Stomach (tissue), 9 donors: ENCODE measurements around the gene FOXS1. TPM values are rescaled to one million over a fixed set of nuclear protein-coding genes. Genes with fewer than 3 reads are reported as not detected.

ENCODE experiments used
- DNase-seq, 2 donors: peaks; one replicate each; pipeline versions ENCODE4 v3.0.0 to v3.0.0-alpha.2; 2013 to 2019
- H3K27ac ChIP-seq, 5 donors: fragments of 200-600 bp in 4 of 5; sonication (generic) in 4 of 5; one replicate each; pipeline ENCODE4 v1.5.1; 2013 to 2019; ENCODE audit warnings: mild to moderate bottlenecking in 1 of 5, moderate library complexity in 1 of 5
- H3K27me3 ChIP-seq, 3 donors: fragments of 200-600 bp; sonication (generic); one replicate each; pipeline ENCODE4 v1.5.1; 2017 to 2019; ENCODE audit warnings: mixed run types in 1 of 3
- H3K36me3 ChIP-seq, 4 donors: fragments of 200-600 bp; sonication (generic); 1 replicate in 3 of 4; 2 replicates in 1 of 4; pipeline ENCODE4 v1.5.1; 2016 to 2019
- H3K4me1 ChIP-seq, 4 donors: fragments of 200-600 bp; sonication (generic); one replicate each; pipeline ENCODE4 v1.5.1; 2016 to 2019
- H3K4me3 ChIP-seq, 4 donors: fragments of 200-600 bp; sonication (generic) in 3 of 4; one replicate each; pipeline ENCODE4 v1.5.1; 2016 to 2019; ENCODE audit warnings: mild to moderate bottlenecking in 1 of 4
- H3K9me3 ChIP-seq, 4 donors: fragments of 200-600 bp; sonication (generic); one replicate each; pipeline ENCODE4 v1.5.1; 2016 to 2019
- EP300 ChIP-seq: sonication (generic); formaldehyde crosslinking; IDR thresholded peaks from one replicate; pipeline ENCODE4 v1.6.1; 2017; ENCODE audit warnings: antibody characterized with exemption
- POLR2A ChIP-seq, 4 donors: fragments of 450-650 bp; IDR thresholded peaks; one replicate each; pipeline ENCODE4 v1.6.1; 2016; ENCODE audit warnings: antibody characterized with exemption in 4 of 4, control low read depth in 2 of 4, mild to moderate bottlenecking in 1 of 4, moderate library complexity in 1 of 4
- POLR2AphosphoS5 ChIP-seq, 3 donors: sonication (generic); formaldehyde crosslinking; IDR thresholded peaks; one replicate each; pipeline ENCODE4 v1.6.1; 2016; ENCODE audit warnings: antibody characterized with exemption in 3 of 3
- WGBS, 5 donors: extraction: QIAGEN DNeasy Blood & Tissue Kit in 3 of 5; methylation state at CpG; one replicate each; pipeline versions ENCODE4 v1.1.5 to v1.1.7; 2013 to 2018; 5-methylcytosine and 5-hydroxymethylcytosine counted together
- intact Hi-C: fragments of 100-400 bp; cut with DNase I; formaldehyde crosslinking; loops from one replicate; pipeline ENCODE4 v1.15.1; 2023; ENCODE audit warnings: low total_unique reads
- polyA plus RNA-seq, 3 donors: library from polyadenylated mRNA; stranded (reverse); fragments of 200-250 nt; gene quantifications; one replicate each; pipeline ENCODE4 v1.2.3, GENCODE V29; 2013
- total RNA-seq, 5 donors: library from RNA; depleted of rRNA; stranded (reverse); fragments of >200 nt; gene quantifications; one replicate each; pipeline versions ENCODE4 v1.1.0 to v1.2.3, GENCODE V29; 2014 to 2016
- TF ChIP-seq, protein P1 (sequence below), 7 experiments: fragments of 450-650 bp in 4 of 7; fragments of 200-600 bp in 3 of 7; sonication (generic) in 3 of 7; IDR thresholded peaks; one replicate each; pipeline ENCODE4 v1.5.1; 2016 to 2019; ENCODE audit warnings: antibody characterized with exemption in 7 of 7, control low read depth in 2 of 7, mild to moderate bottlenecking in 1 of 7
- donor health status: healthy with polysubstance abuse.
- donor health status: Bipolar disorder and iron deficiency.
- donor health status: healthy.

FOXS1 gene
- total and polyA plus RNA-seq, 8 donors = 0.43 to 1.1 (median 0.44) TPM; not detected in 5

DNA sequence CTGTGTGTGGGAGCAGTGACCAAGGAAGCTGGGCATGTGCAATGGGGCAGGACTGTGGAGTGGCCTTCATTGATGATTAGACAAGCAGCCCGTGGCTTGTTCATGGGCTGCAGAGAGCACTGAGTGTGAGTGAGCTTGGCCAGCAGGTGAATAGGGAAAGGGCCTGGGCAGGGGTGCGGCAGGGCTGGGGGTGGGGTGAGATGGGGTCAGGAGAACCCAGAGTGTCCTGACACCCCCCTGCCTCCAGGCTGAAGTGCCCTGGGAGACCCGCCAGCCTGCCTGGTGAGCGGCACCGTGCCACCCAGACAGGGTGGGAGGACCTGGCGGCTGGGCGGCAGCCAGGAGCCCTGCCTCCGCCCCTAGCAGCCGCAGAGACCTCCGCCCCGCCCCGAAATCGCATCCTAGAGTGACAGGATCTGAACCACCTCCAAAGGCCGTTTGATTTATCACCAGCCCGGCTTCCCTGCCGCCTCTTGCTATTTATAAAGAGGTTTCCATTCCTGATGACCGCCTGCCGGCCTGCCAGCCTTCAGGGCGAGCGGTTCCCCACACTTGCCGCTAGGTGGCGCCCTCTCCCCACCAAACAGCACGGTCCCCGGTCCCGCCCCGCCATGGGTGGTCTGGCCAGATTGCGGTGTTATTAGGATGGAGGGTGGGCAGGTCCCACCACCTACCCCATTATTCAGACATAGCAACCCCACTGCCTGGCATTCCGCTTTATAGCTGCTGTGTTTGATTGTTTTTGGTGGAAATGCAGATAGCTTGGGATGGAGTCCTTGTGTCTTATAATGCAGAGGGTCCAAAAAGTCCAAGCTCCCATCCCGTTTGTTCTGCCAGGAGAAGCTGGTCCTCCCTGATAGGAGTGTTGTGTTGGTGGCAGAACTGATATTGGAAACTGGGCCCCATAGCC is 22.7 kb downstream of the FOXS1 start:
- Histone ChIP-seq H3K27me3 (peaks cover 0 to 4% (median 3%) of the 10 kb centered on the region in 3 donors), H3K36me3 (no peaks in the 10 kb centered on the region), H3K27ac (no peak overlapping the region), H3K4me3 (peak overlapping the region in 2 of 4 donors; percentile 7 to 23), H3K4me1 (peaks cover 0 to 11% (median 10%) of the 10 kb centered on the region in 4 donors), H3K9me3 (no peaks in the 10 kb centered on the region)
- DNase-seq = peak; percentile 76 to 91
- WGBS, 5 donors = 1 to 6% (median 3%) methylated on average over 23 to 29 of the region's 29 CpGs
- TF ChIP-seq, protein P1, sequence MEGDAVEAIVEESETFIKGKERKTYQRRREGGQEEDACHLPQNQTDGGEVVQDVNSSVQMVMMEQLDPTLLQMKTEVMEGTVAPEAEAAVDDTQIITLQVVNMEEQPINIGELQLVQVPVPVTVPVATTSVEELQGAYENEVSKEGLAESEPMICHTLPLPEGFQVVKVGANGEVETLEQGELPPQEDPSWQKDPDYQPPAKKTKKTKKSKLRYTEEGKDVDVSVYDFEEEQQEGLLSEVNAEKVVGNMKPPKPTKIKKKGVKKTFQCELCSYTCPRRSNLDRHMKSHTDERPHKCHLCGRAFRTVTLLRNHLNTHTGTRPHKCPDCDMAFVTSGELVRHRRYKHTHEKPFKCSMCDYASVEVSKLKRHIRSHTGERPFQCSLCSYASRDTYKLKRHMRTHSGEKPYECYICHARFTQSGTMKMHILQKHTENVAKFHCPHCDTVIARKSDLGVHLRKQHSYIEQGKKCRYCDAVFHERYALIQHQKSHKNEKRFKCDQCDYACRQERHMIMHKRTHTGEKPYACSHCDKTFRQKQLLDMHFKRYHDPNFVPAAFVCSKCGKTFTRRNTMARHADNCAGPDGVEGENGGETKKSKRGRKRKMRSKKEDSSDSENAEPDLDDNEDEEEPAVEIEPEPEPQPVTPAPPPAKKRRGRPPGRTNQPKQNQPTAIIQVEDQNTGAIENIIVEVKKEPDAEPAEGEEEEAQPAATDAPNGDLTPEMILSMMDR (IDR thresholded peaks at IDR 0.05) = peak in 6 of 7 experiments; percentile 32 to 100 (median 96)
- TF ChIP-seq POLR2A (IDR thresholded peaks at IDR 0.05) (no peak), POLR2AphosphoS5 (IDR thresholded peaks at IDR 0.05) (no peak)
- intact Hi-C loops = loop anchor here (10.0 kb wide), 2 partner anchors 202 to 262 kb away; no protein-coding TSS in a partner anchor

DNA sequence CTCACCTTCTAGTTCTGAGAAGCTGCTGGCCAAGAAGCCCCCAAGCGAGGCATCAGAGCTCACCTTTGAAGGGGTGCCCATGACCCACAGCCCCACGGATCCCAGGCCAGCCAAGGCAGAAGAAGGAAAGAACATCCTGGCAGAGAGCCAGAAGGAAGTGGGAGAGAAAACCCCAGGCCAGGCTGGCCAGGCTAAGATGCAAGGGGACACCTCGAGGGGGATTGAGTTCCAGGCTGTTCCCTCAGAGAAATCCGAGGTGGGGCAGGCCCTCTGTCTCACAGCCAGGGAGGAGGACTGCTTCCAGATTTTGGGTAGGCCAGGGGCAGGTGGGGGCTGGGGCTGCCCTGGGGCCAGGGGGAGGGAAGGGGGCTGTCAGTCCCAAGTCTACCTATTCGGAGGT is 24.0 kb downstream of the FOXS1 start:
- no peaks in the 10 kb centered on the region for H3K9me3 ChIP-seq
- intact Hi-C loops = loop anchor here (10.0 kb wide), 2 partner anchors 203 to 263 kb away; no protein-coding TSS in a partner anchor
- WGBS, 5 donors = 41 to 51% (median 46%) methylated on average over 5 of the region's 5 CpGs
- no peaks in the 10 kb centered on the region for H3K36me3 ChIP-seq
- peaks cover 0 to 4% (median 3%) of the 10 kb centered on the region in 3 donors for H3K27me3 ChIP-seq
- DNase-seq = no peak
- H3K4me1 ChIP-seq = peaks cover 0 to 11% (median 10%) of the 10 kb centered on the region in 4 donors
- H3K4me3 ChIP-seq = no peak overlapping the region
- TF ChIP-seq POLR2A (IDR thresholded peaks at IDR 0.05) = no peak
- no peak for TF ChIP-seq POLR2AphosphoS5 (IDR thresholded peaks at IDR 0.05)
- TF ChIP-seq, protein P1 (IDR thresholded peaks at IDR 0.05) = no peak
- no peak for TF ChIP-seq EP300
- no peak overlapping the region for H3K27ac ChIP-seq

DNA sequence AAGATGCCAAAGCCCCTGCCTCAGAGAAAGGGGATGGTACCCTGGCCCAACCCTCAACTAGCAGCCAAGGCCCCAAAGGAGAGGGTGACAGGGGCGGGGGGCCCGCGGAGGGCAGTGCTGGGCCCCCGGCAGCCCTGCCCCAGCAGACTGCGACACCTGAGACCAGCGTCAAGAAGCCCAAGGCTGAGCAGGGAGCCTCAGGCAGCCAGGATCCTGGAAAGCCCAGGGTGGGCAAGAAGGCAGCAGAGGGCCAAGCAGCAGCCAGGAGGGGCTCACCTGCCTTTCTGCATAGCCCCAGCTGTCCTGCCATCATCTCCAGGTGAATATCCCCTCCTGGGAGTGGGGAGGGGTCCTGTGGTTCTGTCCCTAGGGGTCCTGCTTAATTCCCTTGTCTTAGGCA is 25.2 kb downstream of the FOXS1 start:
- TF ChIP-seq, protein P1 (IDR thresholded peaks at IDR 0.05) = no peak
- no peak for TF ChIP-seq POLR2AphosphoS5 (IDR thresholded peaks at IDR 0.05)
- no peak for DNase-seq
- H3K36me3 ChIP-seq = no peaks in the 10 kb centered on the region
- H3K9me3 ChIP-seq = no peaks in the 10 kb centered on the region
- H3K4me3 ChIP-seq = no peak overlapping the region
- intact Hi-C loops = loop anchor here (10.0 kb wide), 2 partner anchors 205 to 265 kb away; no protein-coding TSS in a partner anchor
- H3K27ac ChIP-seq = no peak overlapping the region
- WGBS, 5 donors = 59 to 84% (median 74%) methylated on average over 1 to 6 of the region's 6 CpGs
- H3K27me3 ChIP-seq = peaks cover 0 to 4% (median 3%) of the 10 kb centered on the region in 3 donors
- peaks cover 0 to 11% (median 10%) of the 10 kb centered on the region in 4 donors for H3K4me1 ChIP-seq

DNA sequence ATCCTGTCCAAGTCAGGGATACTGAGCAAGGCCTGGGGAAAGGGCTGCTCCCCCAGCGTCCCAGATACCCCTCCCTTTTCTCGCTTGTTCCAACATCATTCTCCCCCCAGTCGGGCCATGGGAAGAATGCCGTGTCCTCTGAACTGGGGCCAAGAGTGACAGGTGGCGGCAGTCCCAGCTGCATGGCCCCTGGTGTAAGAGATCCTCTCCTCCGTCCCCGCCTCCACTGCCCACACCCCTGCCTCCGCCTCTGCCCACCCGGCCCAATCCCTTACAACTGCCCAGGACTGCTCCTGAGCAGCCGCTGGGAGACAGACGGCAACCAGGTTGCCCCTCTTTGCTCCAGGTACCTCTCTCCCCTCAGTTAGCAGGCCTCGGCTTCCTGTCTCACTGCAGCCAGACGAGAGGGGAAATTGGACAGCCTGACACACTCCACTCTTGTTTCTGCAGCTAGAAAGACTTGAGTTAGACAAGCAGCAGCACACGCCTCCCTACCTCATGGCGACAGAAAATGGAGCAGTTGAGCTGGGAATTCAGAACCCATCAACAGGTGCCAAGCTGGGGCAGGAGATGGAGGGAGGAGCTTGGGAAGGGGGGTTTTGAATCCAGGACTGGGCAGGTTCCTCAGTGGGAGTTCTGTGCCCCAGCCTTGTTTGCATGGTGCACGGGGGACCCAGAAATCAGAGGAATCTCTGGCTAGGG is 26.2 kb downstream of the FOXS1 start, which contains the start of gene MYLK2:
TSS of gene MYLK2 (plus strand) at position 274 of the 702 bp plus-strand sequence. CDS start at position 499, 225 bp downstream.
- 54 to 78% (median 68%) methylated on average over 12 to 16 of the region's 16 CpGs for WGBS, 5 donors
- TF ChIP-seq, protein P1 (IDR thresholded peaks at IDR 0.05) = no peak
- TF ChIP-seq EP300 (no peak), POLR2A (IDR thresholded peaks at IDR 0.05) (no peak)
- Histone ChIP-seq H3K27ac (no peak within 1 kb of the TSS), H3K9me3 (no peaks in the 10 kb centered on the region), H3K36me3 (no peaks in the 10 kb centered on the region), H3K4me1 (peaks cover 0 to 11% (median 10%) of the 10 kb centered on the region in 4 donors), H3K27me3 (peaks cover 0 to 4% (median 3%) of the 10 kb centered on the region in 3 donors), H3K4me3 (no peak within 1 kb of the TSS)
- intact Hi-C loops = no loop called here
- DNase-seq = no peak
